Left cardiac atrium (tissue), 4 donors: ENCODE results near the gene ZDHHC1. TPM values are rescaled to one million over a fixed set of nuclear protein-coding genes. Genes with fewer than 3 reads are reported as not detected.
A peak's percentile ranks its signal among the peaks of the same experiment; 100 is the strongest.
"Not testable (repeated sequence)": the region's sequence is repeated elsewhere in the genome, so short reads cannot be mapped to it uniquely, and the experiment has no call there.

ENCODE experiments used
- ATAC-seq, 2 donors: fragments of 200-7000 bp; cut with Tn5 transposase; one replicate each; pipeline ENCODE4 v1.9.1; 2020; ENCODE audit warnings: mild to moderate bottlenecking in 2 of 2, moderate library complexity in 2 of 2
- DNase-seq: peaks from one replicate; pipeline ENCODE4 v3.0.0-alpha.2; 2020
- intact Hi-C, 2 donors: fragments of 100-400 bp; cut with DNase I; formaldehyde crosslinking; loops; one replicate each; pipeline versions ENCODE4 v1.14.1 to v1.15.1; 2022 to 2023
- total RNA-seq, 2 donors: library from RNA; stranded (reverse); fragmentation: NEBNext Ultra II Directional; extraction: Animal tissue kit (Norgen Biotek cat#: 25700); gene quantifications; one replicate each; pipeline ENCODE4 v1.2.1, GENCODE V29; 2021
- donor health status: DM: no; HTN: yes; CAD: no.
- donor health status: DM: no; HTN: yes; CAD: no; lungs with severe emphysema.
- donor health status: DM: yes; HTN: yes; CAD: no.
- donor health status: Dilated cardiomyopathy.

ZDHHC1 gene
- total RNA-seq, 2 donors from 2014 or later = 4.6 to 6.8 TPM

DNA sequence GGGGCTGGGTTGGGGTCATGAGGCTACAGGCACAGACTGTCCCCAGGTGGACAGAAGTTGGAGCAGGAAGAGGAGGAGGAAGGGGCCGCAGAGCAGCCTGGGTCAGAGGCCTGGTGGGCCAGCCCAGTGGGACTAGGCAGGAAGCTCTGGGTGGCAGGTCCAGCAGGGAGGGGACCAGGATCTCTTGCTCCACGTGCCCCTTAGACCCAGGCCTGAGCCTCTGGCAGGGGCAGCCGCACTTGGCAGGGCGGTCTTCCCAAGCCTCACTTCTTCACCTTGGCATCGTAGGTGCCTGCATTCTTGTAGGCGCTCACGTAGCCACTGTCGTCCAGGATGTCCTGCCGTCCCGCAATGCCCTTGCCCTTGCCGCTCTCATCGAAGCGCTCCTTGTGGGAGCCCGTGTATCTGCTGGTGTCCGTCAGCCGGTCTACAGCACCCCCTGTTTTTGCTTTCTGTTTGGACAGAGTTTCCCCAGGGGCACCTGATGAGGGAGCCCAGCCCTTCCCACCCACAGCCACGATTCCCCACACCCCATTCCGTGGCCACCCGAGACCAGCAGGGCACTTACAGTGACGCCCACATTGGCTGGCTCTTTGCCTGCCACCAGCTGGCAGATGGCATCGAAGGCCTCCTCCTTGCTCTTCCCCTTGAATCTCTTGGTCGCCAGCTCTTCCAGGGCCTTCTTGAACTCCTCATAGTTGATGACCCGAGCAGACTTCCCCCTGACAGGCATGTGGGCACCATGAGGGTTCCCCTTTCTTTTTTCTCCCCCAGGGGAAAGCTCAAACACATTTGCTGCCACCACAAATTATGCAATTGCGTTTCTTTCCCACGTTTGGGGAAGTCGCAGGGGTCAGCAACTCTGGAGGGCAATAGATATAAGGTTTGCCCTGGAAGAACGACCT, 26.1 kb downstream of the ZDHHC1 start:
- intact Hi-C loops = loop anchor here in 1 of 2 donors (10.0 kb wide), 1 partner anchor 125 kb away; no protein-coding TSS in a partner anchor
- ATAC-seq (peak in 1 of 2 donors; percentile 3), DNase-seq (no peak)

DNA sequence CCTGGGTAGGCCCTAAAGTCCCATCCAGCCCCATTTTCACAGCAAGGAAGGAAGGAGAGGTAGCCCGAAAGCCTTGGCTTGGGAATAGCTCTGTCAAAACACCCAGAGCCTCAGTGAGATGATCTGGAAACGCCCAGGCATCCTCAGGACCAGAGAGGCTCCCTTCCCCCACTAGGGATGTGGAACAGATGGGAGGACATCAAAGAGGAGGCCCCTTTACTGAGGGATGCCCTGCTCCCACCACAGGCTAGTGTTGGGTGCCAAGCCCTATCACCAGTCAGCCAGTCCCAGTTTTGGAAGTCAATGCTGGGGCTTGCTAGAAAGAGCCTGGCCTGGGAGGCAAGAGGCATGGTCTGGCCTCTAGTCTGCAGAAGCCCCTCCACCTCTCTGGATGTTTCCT, 27.7 kb downstream of the ZDHHC1 start:
- intact Hi-C loops = no loop called here
- ATAC-seq = no peak
- no peak for DNase-seq

DNA sequence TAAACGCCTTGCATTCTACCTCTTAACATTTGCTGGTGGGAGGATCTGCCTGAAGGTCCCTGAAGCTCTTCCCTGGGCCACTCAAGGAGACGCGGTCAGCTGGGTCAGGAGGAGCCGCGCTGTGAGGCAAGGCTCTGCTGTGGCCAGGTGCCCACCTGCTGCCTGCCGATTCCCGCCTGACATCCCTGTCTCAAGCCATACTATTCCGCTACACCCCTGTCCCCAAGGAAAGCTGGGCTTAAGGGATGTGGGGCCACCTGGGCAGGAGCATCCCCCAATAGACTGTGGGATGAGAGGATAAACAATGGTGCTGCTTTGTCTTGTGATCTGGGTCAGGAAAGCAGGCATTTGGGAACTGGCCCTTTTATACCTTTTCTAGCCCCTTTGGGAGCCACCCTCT, 28.1 kb downstream of the ZDHHC1 start:
- intact Hi-C loops = no loop called here
- no peak for DNase-seq
- no peak for ATAC-seq

DNA sequence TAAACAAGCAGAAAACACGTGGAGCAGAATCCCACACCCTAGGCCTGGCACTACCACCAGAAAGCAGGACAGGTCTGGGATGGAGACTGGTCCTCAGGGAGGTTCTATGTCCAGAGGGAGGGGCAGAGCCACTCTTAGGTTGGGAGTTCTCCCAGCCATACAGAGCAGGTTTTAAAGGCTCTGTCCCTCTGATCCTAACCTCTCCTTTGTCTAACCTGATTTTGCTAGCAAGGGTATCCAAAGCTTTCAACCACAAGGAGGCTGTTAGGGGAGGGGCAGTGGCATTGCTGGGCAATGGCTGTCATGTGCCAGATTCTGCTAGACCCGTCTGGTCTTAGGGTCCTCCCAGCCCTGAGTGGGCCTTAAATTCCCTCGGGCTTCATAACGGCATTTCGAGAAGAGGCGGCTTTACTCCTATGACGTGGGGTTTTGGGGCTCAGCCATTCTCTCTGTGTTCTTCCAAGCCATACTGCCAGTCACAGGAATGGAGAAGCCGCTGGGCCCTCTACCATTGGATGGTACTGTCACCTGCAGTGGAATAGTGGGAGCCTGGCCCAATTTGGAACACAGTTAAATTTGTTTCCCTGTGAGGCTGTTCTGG, 28.7 kb downstream of the ZDHHC1 start:
- intact Hi-C loops = no loop called here
- ATAC-seq = no peak
- DNase-seq = no peak

DNA sequence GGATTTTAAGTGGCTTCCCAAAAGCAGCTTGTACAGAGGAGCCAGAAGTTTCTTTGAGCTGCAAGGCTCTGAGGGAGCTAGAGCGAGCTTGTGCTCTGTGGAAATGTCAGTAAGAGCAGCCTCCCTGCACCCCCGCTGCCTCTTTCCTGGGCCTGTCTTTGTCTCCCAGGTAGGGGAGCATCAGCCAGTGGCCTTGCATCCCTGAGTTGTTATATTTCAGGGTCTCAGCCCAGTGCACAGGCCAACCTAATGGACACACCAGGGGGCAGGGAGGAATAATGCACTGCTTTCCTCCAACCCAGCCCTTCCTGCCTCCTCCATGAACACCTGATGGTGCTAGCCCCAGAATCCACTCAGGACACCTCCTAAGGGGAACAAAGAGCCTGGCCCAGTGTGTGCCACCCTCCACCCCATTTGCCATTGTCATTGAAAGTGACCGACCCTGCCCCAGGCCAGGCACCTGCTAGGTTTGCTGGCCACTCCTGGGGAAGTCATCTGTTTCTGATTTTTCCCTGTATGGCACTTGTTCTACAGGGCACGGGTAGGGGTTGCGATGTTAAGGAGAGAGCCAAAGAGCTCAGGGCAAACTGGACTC, 29.3 kb downstream of the ZDHHC1 start:
- ATAC-seq = no peak
- intact Hi-C loops = no loop called here
- no peak for DNase-seq

DNA sequence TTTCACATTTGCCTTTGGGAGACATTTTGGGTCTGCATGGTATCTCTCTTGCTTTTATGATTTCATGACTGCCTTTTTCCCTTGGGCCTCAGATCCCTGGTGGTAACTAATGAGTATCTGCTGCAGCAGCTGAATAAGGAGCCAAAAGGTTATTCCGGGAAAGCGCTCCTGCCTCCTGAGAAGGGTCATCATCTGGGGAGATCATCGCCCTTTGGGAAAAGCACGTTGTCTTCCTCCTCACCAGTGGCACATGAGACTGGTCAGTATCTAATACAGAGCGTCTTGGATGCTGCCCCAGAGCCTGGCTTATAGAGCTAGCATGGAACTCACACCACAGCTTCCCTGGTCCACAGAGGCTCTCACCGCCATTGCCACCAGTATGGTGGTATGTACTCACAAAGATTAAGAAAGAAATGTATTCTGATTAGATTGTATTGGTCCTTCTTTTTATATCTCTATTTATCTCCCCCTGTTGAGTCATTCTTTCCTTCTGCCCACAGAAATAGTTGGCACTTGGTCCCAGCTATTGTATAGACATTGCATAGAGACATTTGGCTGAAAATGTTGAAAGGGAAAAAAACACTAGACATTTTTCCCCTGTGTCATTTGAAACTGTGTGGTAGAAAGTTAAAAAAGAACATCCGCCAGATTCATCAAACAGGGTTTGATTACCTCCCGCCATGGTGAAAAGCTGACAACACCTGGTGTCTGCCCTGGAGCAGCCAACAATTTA, 31.3 kb downstream of the ZDHHC1 start:
- DNase-seq (no peak), ATAC-seq (no peak)
- intact Hi-C loops = no loop called here

DNA sequence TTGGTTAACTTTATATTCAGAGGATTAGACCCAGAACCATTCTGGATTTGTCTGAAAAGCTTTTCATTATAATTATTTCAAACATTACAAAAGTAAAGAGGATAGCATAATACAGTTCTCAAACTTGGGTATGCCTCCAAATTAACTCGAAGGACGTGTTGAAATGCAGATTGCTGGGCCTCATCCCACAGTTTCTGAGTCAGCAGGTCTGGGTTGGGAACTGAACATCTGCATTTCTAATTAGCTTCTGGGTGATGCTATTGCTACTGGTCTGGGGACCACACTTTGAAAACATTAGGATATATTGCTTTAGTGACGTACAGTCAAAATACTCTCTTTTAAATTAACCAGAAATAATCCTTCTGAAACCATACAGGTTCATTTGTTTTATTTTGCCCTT, 33.0 kb downstream of the ZDHHC1 start:
- DNase-seq (no peak), ATAC-seq (no peak)

DNA sequence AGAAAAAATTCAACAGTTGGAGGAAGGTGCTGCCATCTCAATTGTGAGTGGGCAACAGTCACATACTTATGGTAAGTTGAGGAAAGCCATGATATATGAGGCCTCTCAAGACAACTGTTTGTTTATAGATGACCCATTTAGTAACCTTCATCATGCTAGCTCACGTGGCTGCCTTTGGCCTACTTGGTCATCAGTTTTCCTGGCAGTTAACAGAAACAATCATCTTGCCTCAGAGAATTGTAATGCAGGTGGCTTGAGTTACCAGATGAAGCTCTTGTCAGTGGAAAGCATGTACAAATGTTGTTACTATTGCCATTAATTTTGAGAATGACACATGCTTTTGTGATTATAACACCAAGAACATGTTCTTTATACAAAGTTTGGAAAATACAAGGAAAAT, 37.6 kb downstream of the ZDHHC1 start:
- intact Hi-C loops = no loop called here

More for the DNA sequence above, 33.0 kb downstream of the ZDHHC1 start:
- intact Hi-C loops = no loop called here

DNA sequence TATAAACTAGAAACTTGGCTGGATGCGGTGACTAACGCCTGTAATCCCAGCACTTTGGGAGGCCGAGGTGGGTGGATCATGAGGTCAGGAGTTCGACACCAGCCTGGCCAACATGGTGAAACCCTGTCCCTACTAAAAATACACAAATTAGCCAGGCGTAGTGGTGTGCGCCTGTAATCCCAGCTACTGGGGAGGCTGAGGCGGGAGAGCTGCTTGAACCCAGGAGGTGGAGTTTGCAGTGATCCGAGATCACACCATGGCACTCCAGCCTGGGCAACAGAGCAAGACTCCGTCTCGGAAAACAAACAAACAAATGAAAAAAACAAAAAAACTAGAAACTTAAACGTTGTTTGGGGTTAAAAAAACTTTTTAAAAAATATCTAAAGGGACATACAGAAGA, 40.3 kb downstream of the ZDHHC1 start:
- intact Hi-C loops, ATAC-seq: not testable (repeated sequence)

More for the DNA sequence above, 37.6 kb downstream of the ZDHHC1 start:
- ATAC-seq = no peak
- no peak for DNase-seq

DNA sequence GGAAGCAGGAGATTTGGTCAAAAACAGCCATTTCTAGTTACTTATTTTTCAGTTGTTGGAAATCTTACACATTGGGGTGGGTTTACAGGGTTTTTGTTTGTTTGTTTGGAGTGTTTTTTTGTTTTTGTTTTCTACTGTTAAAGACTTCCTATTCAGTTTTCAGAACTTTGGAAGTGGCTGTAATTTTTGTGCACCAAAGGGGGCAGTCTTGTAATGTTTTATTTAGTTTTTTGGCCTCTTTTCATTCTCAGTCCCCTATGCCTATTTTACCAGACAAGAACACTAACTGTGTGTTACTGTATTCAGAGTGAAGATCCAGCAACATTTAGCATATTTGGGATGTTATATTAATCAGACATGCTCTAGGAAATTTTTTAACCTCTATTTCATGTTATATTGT, 43.6 kb downstream of the ZDHHC1 start:
- DNase-seq (no peak), ATAC-seq (peak in 1 of 2 donors; percentile 46)
- intact Hi-C loops = no loop called here

More for the DNA sequence above, 40.3 kb downstream of the ZDHHC1 start:
- DNase-seq = not testable (repeated sequence)

DNA sequence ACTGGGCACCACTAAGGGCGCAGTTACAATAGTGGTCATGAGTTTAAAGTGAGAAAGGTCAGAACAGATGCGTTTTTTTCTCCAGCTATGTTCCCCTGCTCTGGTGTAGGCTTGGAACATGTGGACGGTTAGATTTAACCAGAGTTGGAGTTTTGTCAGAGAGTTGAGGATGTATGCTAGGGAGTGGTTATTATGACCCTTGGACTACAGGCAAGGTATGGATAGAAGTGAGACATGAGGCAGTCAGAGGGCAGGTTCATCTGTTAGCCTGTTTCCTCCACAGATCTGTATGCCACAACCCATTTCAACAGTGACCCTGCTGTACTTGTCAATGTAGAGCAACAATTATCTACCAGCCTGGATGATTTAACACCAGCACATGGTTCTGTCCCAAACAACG, 45.6 kb downstream of the ZDHHC1 start:
- intact Hi-C loops = no loop called here
- no peak for ATAC-seq
- DNase-seq = no peak

DNA sequence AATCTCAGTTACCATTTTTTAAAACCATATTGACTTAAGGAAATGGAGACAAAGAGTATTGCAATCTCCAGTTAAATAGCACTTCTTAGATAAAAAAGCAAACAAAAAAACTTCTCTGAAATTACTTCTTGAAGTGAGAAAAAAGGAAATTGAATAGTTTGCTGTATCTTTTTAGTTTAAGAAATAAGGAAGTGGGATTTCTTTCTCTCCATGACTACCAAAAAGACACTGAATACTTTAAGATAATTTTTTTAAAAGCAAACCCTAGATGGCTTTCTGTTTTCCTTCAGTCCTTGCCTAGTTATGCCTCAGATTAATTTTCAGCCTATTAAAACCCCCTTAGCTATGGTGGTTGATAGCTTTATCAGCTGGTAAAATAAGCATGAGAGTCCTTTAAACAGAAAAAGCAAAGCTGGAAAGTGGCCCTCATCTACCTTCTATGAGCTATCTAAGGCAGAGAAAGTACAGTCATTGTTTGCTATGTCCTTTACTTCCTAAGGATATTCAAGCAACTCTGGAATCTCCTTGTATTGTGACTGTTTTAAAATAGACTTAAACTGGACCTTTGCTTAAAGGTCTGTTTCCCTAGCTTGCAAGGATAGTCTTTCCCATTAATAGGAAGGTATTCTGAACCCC, 51.6 kb downstream of the ZDHHC1 start:
- intact Hi-C loops = no loop called here
- no peak for DNase-seq
- ATAC-seq = no peak

DNA sequence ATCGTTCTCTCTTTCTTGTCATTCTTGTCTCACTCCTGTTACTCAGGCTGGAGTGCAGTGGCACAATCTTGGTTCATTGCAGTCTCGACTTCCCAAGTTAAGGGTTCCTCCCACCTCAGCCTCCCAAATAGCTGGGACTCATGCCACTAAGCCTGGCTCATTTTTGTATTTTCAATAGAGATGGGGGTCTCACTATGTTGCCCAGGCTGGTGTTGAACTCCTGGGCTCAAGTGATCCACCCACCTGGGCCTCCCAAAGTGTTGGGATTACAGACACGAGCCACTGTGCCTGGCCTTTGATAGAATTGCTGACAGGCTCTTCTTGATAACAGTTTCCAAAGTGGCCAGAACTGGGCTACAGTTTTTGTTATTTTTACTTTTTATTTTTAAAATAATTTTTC, 55.2 kb downstream of the ZDHHC1 start:
- intact Hi-C loops = no loop called here
- ATAC-seq (no peak), DNase-seq (no peak)

DNA sequence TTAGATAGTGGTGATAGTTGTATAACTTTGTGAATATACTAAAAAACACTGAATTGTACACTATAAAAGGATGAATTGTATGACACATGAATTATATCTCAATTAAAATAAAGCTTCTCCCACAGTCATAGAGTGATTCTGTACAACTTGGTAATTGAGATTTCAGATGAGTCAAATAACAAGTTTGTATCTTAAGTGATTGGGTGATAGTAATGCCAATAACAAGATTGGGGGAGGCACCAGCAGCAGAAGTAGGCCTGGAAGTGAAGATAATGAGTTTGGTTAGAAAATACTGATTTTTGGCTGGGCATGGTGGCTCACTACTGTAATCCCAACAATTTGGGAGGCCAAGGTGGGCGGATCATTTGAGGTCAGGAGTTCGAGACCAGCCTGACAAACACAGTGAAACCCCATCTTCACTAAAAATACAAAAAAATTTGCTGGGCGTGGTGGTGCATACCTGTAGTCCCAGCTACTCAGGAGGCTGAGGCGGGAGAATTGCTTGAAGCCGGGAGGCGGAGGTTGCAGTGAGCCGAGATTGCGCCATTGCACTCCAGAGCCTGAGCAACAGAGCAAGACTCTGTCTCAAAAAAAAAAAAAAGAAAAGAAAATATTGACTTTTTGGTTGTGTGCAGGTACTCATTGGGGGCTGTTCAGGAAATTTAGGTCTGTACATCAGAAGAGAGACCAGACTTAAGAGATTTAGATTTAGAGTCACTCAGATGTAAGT, 56.6 kb downstream of the ZDHHC1 start:
- ATAC-seq, intact Hi-C loops, DNase-seq: not testable (repeated sequence)

DNA sequence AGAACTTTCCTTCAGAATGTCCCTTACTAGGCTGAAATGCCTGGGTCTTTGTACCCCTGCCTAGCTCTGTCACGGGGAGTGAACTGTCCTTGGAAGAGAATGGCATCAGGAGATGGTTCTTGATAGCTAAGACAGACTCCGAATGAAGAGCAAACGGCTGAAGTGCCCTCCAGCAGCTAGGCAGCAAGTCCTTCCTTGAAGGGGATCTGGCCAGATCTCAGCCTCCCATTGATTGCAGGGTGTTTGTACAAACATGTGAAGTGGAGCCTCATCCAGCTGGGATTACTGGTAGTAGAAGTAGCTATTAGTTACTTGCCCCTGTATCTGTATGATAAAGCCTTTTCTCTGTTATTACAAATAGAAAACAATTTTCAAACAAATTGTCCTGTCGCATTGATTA, 58.7 kb downstream of the ZDHHC1 start:
- intact Hi-C loops = no loop called here
- ATAC-seq = no peak
- DNase-seq = no peak

DNA sequence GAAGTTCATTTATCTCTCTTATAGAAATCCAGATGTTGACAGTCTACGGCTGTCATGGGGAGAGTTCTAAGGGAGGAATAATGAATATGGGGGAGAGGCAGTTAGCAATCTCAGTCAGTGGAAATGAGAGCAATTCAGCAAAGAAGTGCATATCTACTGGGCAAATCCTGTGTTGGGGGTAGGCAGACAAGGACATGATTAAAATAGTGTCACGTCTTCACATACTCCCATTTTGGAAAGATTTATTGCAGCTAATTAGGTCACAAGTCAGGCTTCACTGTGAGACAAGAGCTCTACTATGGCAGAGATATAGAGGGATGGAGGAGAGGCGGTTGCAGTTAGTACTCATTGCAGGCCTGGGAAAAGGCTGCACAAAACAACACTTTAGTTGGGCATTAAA, 59.9 kb downstream of the ZDHHC1 start:
- DNase-seq (no peak), ATAC-seq (no peak)
- intact Hi-C loops = no loop called here

DNA sequence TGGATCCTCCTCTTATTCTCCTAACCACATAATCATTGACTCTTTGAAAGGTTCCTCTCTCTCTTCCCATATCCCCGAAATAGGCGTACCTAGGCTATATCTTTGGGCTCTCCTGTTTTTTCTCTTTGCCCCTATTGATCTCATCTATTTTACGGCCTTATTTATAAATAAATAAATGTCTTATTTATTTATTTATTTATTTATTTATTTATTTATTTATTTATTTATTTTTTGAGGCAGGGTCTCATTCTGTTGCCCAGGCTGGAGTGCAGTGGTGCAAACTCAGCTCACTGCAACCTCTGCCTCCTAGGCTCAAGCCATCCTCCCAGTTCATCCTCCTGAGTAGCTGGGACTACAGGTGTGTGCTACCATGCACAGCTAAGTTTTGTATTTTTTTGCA, 63.8 kb downstream of the ZDHHC1 start:
- intact Hi-C loops, ATAC-seq: not testable (repeated sequence)

DNA sequence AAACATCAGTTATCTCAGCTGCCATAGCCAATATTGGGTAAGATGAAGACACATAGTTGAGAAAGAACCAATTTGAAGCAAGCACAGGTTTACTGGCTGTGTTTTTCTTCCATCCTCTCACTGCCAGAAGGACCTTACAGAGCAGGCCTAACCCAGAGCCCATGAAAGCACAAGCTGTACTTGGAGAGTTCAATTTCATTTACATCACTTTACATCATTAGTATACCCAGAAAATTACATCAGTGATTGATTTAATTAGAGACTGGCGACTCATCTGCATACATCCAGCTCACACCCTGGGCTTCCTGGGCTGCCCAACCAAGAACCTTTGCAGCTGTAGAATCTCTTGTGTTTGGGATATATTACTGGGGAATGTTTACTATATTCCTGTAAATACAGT, 66.0 kb downstream of the ZDHHC1 start:
- intact Hi-C loops = no loop called here
- no peak for DNase-seq
- ATAC-seq = no peak

More for the DNA sequence above, 63.8 kb downstream of the ZDHHC1 start:
- DNase-seq = not testable (repeated sequence)
